GM12801 (cell line): ENCODE data around the gene MYO7B.

ENCODE experiments used
- TF ChIP-seq, protein P1 (sequence below): IDR thresholded peaks from one replicate; pipeline ENCODE4 v1.5.1; 2011; ENCODE audit warnings: control low read depth; ENCODE audit not compliant: insufficient read length; ENCODE audit errors: extremely low read depth

The MYO7B gene

DNA sequence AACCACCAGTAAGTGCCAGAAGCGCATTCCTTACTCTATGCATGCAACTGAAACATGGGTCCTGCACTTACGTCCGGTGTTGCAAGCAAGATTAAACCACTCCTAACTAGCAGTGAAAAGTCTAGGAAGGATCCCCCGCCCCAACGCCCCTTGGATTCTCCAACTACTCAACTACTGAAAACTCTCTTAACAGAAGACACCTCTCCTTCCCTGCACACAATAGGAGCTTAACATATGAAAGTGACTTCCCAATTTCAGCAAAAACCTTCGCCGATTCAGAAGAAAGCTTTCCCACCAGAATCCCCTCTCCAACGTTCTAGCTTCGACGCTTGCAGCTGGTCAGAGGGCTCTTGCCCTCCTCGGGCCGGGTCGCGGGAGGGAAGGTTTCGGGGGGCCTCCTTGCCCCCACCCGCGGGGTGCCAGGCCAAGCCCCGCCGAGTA is 9.8 kb upstream of the MYO7B start:
- TF ChIP-seq, protein P1, sequence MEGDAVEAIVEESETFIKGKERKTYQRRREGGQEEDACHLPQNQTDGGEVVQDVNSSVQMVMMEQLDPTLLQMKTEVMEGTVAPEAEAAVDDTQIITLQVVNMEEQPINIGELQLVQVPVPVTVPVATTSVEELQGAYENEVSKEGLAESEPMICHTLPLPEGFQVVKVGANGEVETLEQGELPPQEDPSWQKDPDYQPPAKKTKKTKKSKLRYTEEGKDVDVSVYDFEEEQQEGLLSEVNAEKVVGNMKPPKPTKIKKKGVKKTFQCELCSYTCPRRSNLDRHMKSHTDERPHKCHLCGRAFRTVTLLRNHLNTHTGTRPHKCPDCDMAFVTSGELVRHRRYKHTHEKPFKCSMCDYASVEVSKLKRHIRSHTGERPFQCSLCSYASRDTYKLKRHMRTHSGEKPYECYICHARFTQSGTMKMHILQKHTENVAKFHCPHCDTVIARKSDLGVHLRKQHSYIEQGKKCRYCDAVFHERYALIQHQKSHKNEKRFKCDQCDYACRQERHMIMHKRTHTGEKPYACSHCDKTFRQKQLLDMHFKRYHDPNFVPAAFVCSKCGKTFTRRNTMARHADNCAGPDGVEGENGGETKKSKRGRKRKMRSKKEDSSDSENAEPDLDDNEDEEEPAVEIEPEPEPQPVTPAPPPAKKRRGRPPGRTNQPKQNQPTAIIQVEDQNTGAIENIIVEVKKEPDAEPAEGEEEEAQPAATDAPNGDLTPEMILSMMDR, result no peak

DNA sequence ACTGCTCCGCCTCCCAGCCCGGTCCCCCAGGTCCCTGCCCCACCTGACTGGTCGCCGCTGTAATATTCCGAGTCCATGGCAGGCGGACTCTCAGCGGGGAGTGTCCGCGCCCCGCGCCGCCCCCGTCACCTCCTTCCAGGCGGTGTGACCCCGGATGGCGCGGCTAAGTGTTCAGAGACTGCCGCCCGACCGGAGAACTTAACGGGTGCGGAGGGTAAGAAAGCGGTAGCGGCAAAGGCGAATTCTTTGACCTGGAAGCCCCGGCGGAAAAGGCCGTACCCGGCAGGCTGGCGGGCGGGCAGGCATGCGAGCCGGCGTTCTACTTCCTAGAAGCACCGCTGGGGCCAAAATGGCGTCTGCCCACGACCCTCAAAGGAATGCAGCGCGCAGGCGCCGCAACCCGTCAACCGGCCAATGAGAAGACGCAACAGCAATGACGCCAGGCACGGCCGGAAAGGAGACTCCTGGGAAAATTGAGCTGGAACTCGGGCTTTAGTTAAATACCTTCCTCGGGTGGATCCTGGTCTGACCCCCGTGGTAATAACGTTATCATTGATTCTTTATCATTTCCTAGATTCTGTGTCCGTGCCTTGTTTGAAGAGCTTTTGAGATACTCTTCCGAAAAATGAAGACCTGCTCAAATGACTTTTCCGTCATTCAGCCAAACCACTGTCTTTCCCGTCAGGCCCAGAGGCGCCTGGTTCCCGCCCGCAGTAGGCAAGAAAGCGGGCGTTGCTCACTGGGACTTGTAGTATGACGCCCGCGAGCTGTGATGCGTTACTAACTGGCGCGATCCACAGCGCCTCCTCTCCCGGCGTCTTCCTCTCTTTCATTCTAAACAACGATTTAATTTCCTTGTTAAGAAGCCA is 9.1 kb upstream of the MYO7B start, which contains the start of gene IWS1:
Gene IWS1, minus strand, starts transcription at position 358 of the 869 bp plus-strand sequence. Its CDS starts 281 bp downstream, at position 77.
- TF ChIP-seq, protein P1, result no peak

DNA sequence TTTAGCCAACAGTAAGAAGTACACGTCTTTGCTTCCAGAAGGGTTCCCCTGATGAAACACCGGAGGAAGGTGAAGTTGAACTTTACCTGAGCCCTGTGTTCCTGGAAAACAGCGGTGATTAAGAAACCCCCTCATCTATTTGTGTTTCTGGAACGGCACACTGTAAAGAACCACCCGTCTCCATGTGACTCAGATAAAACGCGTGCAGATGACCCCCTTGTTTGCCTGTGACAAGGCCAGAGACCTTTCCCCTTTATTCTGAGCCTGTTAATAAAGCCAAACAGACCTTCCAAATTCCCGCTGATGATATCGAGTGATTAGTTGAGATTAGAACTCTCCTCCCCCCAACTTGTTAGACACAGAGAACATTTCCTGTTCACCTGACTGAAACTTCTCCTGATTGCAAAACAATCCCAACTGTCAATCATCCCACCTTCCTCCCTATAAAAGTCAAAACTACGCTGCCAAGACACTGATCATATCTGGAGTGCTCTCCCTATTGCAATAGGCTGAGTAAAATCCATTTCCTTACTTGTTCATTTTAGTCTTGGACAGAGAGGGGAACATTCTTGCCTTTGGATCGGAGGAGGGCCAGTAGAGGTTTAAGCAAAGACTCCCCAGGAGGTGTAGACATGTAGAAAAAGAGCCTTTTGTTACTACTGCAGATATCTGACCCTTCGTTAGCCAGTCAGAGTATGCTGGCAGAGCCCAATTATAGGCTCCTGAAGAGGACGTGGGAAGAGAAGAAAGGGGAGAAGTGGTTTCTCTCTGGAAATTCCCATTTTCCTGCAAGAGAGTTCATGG is 8.3 kb upstream of the MYO7B start:
- TF ChIP-seq, protein P1, result no peak

DNA sequence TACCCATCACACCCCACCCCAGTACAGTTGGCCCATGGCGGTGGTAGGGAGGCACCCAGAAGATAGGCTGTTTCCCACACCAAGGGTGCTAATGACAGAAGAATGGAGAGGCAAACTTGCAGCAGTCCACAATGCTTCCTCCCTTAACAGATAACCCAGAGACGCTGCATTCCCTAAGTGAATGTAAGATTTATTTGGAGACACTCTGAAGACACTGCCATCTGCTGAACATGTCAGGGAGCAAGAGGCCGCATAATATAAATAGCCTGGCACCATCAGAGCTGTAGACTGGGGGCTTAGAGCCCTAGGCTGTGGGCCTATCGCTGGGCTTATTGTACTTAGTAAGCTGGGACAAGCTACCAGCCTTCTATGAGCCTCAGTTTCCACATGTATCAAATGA is 7.0 kb upstream of the MYO7B start:
- TF ChIP-seq, protein P1, result no peak

DNA sequence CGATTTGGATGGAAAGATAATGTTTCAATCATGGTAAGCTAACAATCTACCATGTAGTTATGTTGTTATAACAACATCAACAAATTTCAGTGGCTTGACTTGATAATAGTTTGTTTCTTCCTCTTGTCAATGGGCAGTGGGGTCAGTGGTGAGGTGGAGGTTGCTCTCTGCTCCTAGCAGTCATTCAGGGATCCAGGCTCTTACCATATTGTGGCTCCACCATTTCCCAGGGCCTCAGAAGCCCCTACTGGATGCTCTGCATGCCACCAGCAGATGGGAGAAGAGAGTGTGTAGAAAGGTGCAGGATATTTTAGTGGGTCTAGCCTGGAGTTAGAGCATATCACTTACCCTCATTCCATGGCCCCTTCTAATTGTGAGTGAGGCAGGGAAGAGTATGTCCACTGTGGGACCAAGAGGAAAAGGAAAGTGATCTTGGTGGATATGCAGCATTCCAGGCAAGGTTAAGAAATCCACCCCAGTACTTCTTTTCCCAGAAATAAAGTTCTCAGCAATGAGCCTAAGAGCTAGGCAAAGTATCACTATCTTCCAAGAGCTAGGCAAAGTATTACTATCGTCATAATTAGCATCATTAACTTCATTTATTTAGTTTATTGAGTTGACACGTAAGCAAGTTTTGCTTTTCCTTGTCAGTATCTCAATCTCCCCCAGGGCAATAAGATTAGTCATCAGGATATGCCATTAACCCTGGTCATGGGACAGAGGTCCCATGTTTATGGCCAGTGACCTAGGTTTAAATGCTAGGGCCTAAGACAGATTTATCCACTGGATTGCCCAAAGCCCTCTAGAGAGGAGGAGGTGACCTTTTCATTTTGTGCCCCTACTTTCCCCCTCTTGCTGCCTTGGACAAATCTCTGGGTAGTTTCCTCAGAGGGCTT is 5.0 kb upstream of the MYO7B start:
- TF ChIP-seq, protein P1, result no peak

DNA sequence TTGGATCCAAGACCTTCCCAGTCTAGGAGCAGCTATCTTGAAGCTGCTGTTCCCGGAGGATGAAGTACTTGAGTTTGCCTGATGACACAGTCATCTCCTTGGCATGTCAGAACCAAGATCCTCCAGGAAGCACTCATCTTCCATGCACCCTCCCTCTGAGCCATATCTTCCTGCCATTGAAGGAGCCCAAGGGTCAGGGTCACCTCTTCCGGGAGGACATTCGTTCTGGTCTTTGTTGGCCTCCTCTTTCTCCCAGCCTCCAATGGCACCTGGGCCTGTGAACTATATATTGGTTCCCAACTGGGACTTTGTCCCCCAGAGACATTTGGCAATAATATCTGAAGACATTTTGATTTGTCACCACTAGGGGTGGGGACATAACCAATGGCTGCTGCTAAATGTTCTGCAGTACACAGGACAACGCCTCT is 4.2 kb upstream of the MYO7B start:
- TF ChIP-seq, protein P1, result no peak
